DMS153 (cell line): ENCODE results near the gene MCAM.

ENCODE experiments used
- DNase-seq: peaks from one replicate; lab custom pipeline; 2025; lab: John Stamatoyannopoulos, UW

Gene MCAM, protein sequence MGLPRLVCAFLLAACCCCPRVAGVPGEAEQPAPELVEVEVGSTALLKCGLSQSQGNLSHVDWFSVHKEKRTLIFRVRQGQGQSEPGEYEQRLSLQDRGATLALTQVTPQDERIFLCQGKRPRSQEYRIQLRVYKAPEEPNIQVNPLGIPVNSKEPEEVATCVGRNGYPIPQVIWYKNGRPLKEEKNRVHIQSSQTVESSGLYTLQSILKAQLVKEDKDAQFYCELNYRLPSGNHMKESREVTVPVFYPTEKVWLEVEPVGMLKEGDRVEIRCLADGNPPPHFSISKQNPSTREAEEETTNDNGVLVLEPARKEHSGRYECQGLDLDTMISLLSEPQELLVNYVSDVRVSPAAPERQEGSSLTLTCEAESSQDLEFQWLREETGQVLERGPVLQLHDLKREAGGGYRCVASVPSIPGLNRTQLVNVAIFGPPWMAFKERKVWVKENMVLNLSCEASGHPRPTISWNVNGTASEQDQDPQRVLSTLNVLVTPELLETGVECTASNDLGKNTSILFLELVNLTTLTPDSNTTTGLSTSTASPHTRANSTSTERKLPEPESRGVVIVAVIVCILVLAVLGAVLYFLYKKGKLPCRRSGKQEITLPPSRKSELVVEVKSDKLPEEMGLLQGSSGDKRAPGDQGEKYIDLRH

DNA sequence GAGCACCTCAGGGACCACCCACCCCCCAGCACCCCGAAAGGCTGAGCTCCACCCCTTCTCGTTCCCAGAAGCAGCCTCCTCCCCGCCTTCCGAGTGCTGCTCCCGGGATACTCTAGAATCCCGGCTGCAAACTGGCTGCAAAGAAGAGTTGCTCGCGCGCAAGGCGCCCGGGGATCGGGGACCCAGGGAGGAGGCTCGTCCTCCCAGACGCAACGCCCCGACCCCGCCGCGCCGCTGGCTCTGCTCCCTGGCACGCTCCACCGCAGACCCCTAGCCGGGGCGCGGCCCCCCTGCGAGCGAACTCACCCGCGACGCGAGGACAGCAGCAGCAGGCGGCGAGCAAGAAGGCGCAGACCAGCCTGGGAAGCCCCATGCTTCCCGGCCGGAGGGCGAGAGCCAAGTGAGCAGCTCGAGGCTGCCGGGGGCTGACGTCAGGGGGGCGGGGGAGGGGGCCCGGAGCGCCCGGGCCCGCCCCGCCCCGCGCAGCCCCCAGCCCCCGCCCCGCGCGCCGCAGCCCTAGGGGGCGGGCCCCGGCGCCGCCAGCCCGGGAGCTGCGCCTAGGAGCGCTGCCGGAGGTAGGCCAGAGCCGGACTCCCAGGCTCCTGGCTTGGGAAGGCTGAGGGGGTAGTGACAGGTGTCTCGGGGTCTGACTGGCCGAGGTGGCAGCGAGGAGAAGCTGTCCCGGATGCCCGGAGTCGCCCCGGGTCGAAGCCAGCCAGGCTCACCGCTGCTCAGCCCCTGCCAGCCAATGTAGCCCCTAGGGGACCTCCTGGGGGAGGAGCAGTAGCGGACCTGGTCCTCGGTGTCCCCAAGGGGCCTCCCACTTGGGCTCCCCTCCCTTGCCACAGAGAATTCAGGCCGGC is at the start of gene MCAM:
TSS of gene MCAM (minus strand) at position 402 of the 863 bp plus-strand sequence. CDS start at position 373, 29 bp downstream.
- DNase-seq: no peak

DNA sequence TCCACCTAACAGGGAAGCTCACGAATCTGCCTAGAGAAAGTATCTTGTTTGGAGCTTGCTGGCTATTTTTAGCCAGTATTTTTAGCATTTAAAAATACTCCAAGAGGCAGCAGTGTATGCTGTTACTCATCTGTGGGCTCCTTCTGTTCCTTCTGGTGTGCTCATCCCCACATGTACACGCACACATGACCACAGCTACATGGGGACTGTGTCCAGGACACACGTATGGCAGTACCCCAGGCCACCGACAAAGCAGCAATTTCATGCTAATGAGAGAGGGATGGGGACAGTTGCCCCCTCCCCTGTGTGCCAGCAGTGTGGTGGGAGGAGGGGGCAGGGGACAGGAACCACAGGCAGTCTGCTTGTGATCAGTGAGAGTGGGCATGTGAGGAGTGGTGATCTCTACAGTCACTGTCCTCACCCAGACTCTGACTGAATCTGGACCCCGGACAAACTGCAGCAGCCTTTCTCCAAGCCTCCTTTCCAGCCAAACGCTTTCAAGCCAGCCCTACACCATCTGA is 48.2 kb upstream of the MCAM start:
- DNase-seq: no peak

DNA sequence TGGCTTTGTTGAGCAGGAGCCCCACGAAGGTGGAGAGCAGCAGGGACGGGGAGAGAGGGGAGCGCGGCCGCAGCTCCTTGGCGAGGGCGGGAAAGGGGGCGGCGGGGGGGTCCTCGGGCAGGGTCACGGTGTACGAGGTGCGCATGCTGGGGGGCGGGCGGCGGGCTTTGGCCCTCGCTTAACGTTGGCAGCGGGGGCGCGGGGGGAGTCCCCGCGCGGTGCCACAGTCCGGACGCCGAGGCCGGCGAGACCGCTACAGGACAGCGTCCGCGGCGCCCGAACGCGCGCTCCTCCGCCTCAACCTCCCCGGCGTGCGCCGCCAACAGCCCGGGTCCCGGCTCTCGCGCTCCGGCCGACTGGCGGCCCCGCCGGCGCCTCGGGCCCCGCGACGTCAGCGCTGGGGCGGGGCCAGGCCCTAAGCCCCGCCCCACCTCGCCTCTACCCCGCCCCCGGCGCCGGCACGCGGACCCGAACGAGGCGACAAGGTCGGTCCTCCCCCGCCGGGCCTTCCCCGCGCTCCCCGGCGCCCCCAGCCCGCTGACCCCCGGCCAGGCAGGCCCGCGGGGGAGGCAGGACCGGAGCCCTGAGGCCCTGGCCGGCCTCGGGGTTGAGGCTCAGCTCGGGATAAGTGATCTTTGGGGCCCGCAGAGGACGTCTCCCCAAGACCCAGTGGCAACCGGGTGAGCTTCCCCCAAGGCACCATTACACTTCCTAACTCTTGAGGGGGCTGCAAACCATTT is 47.1 kb upstream of the MCAM start:
- peak; percentile 12 for DNase-seq

DNA sequence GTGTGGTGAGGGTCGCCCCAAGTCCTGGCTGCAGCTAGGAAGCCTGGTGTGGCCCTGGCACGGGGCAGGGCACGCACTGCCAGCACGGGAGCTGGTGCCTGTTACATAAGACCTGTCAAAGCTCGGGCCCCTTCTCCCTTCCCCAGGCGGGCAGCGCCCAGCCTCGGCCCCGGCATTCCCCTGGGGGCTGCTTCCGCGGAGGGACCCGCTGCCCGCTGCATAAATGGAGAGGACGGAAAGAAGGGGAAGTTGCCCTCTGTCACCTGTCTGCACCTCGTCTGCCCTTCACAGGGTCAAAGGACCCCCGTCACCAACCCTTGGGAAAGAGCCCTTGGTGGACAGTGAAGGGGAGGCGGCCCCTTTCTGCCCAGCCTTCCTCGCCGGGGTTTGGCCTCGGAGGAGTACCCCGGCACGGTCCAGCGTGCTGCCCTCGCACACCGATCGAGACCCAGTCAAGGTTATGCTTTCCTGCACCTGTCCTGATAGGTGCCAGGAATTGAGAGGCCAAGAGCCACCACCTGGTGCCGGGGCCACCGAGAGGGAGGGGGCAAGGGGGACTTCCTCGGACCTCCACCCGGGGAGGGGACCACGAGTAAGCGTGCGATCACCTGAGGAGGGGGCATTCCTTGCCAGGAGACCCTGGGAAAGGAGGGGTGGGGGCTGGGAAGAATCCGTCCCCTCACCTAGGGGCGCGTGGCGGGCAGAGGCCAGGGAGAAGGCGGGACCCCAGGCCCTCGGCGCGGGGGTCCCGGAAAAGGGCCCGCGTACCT is 46.3 kb upstream of the MCAM start:
- DNase-seq: no peak

DNA sequence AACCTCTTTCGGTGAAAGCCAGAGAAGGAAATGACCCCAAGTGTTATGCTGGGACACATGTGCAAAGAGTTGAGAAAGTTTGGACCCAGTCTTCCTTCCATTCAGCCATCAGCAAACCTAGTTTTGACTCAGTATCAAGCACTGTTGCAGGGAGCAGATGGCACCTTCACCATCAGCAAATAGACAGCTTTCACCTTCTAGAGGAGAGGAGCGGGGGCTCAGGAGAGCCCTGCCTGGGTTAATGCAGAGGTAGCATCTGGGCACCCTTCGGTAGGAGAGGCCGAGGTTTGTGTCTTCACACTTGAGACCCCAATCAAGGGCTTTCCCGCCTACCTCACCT is 45.8 kb upstream of the MCAM start:
- no peak for DNase-seq

DNA sequence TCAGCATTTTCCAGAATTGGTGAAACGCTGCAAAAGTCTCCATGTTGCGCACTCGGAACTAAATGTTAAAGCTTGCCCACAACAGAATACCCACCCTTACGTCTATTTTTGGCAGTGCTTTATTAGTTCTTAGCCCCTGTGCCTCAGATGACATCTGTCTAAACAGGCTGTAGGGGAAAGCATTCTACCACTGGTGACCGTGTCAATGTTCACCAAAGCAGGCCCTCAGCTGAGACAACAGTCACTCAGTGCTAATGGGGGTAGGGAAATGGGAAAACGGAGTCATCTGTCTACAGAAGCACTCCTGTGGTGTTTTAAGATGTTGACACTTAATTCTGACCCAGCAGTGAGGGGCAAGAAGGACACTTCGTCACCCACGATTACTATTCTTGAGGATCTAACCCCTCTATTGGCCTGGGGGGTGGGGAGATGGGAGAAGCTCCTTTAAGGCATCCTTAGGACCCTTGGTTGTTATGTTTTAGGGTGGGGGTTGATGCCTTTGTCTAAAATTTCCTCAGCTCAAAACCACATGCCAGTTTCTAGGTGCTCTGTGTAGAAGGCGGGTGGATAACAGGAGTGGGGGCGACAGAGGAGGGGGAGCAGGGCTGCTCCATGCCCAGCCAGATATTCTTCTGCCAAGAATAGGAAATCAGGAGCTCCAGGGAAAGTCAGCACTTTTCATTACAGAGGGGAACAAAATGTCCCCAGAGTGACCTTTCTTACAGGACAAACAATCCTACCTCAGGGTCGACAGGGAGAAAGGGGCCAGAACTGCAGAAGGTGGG is 45.2 kb upstream of the MCAM start:
- no peak for DNase-seq

DNA sequence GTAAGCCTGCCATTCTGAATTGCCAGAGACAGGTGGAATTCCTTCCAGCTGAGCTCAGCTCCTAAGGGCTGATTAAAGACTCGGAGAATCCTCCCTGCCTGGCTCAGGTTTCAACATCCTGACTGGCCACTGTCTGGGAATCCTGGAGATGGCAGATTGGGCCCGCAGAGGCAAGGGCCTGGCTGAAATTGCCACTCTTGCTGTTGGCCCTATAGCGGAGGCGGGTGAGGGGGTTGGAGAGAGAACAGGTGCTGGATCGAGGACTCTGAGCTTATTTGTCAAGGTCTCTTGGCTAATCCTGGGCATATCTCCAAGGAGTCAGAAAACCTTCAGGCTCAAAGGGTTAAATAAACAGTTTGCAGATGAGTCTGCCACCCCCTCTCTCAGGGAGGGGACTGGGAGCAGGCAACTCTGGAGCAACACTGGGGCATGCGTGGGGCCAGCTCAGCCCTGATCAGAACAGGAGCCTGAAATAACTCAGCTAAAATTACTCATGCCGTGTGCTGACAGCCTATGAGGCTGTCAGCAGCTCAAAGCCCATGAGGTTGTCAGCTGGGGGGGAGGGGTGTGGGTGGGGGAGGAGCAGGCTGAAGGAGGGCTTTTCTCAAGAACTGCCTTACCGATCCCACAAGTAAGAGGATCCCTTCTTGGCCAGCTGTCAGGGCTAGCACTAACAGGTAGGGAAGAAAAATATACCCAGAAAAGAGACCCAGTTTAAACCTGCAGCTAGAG is 44.3 kb upstream of the MCAM start:
- DNase-seq: no peak

DNA sequence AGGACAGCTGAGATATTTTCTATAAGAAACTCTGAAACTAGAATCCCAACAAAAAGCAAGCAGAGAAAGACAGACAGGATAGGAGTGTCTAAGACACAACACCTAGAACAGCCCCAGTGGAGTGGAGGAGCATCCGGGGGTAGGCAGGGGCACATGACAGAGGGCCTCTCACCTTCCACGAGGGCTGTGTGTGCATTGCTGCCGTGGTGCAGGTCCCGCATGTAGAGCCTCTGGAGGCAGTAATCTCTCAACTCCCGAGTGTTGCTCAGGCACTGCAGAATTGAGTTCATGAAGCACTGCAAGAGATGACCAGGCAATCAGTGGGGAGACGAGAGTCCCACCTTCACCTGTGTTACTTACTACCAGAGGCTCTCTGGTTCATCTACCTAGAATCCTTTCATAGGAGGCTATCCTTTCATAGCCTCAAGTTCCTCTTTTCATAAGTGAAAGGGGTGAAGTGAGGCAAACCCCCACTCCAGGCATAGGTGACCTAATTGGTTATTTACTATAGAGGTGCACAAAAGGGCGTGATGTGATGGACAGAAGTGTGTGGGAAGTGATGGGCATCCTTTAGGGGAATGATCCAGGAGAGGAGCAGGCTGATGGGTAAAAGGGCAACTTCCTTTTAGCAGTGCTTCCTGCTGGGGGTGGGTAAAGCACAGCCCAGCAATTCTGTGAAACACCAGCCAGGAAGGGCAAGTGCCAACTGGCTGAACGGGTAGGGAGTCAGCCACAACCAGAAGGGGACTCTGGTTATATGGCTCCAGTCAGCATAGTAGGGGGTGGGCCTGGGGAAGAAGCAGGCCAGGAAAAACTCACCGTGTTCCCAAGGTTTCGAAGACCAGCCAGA is 42.7 kb upstream of the MCAM start:
- no peak for DNase-seq

DNA sequence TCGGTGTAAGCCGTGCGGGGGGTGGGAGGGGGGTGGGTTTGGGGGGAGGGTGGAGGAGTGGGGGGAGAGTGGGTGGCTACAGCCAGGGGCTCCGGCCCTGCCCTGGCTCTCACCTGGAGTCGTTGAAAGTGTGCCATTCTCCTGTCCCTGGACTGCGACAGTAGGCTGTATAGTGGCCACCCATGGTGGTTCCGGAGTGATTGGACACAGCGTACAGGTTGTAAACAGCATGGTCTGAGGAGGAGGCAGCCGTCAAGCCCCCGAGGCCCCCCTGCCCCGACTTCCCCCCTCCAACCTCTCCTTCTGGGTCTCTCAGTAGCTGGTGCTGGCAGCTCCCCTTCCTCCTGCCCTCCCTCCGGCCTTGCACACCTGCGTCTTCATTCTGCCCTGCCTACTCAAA is 40.1 kb upstream of the MCAM start:
- DNase-seq: no peak

DNA sequence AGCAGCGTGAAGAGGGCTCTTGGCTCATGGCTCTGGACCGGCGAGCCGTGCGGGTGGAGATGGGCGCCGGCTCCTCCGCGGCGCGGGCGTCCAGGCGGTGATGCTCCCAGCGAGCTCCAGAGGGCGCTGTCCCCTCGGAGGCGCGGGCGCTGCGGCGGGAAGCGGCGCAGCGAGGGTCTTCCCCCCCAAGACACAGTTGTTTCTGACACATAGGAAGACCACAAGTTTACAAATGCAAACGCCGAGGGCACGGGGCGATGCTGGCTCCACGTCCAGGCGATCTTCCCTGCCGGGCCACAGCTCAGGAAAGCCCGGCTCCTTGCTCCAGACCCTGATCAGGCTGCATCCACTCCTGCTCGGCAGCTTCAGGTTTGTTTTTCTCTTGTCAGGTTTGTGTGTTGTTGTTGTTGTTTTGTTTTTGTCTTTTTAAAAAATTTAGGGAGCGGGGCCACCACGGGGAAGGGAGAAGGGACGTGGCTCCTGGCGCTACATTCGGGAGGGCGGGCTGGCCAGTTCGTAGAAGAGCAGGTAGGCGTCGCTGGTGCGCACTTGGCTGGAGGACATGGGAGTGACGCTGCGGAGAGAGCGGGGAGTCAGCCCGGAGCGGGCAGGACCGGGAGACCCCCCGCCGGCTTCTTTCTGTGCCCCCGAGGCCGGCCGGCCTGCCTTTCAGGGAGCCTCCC is 39.6 kb upstream of the MCAM start:
- DNase-seq: no peak

DNA sequence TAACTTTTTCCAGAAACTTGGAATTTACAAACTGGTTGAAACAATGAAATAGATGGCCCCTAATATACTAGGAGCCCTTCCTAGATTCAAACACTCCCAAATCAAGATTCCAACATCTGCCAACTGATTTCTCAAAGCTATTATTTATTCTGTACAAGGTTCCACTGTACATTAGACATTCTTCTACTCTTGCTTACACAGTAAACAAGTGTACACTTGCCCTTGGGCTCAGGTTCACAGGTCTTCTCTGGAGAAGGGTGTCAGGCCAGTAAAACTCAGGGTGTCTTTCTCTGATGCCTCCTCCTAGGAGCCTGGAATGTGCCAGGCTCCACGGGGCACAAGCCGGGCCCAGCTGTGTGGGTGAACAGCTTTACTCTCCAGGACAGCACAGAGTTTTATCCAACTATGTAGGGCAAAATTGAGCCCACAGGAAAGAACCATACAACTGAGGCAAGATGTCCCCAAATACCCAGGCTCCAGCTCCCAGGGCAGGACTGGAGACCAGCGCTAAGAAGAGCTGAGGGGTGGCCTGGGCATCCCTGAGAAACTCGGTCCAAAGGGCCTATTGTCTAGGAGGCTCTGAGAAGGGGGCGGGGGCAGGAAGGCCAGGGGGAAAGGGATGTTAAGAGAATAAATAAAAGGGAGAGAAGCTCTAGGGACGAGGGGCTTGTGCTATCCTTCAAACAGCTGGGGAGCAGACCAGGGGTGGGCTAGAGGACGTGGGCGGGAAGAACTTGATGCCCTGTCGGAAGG is 38.3 kb upstream of the MCAM start:
- no peak for DNase-seq

DNA sequence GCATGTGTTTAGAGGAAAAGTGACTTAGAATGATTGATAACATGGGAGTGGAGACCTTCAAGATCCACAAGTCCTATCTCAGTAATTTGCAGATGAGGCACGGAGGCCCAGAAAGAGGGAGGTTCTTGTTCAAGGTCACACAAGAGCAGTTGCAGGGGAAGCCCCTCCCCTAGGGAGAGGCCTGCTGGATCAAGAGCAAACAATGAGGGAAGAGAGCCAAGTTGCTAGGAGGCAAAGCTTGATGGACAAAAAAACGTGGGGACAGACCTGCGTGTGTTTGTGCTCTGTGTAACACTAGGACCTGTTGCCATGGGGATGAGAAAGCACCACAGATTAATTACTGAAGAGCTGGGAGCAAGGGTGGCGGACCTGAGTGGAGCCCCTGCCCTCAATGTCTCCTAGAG is 35.9 kb upstream of the MCAM start:
- peak; percentile 87 for DNase-seq

DNA sequence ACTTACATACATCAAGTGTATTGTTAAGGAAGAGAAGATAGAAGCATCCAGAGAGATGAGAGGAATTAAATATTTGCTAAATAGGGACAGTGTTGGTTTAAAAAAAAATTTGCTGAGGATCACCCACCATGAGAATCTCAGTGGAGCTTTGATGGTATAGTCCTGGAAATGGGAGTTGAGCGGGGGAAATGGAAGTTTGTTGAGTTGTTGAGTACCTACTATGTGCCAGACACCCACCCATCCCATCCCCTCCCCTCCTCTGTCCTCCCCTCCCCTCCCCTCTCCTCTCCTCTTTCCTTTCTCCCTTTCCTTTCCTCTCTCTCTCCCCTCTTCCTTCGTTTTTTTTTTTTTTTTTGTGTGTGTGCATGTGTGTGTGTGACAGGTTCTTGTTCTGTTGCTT is 34.3 kb upstream of the MCAM start:
- no peak for DNase-seq

DNA sequence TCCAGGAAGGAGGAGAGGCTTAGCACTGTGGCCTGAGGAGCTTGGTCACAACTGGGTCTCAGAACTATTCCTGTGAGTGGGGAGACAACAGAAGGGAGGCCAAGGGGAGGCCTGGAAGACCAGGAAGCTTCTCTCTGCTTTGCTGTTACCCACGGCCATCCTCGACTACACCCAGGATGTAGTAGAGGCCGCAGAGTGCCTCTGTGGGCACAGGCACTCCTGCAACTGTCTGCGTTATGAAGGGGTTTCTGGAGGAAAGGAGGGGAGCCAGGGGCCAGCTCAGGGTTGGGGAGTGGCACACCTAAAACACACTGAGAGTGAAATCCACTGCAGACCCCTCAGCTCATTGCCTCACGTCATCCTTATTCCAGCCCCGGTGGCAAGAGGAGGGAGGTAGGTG is 33.4 kb upstream of the MCAM start:
- DNase-seq: no peak

DNA sequence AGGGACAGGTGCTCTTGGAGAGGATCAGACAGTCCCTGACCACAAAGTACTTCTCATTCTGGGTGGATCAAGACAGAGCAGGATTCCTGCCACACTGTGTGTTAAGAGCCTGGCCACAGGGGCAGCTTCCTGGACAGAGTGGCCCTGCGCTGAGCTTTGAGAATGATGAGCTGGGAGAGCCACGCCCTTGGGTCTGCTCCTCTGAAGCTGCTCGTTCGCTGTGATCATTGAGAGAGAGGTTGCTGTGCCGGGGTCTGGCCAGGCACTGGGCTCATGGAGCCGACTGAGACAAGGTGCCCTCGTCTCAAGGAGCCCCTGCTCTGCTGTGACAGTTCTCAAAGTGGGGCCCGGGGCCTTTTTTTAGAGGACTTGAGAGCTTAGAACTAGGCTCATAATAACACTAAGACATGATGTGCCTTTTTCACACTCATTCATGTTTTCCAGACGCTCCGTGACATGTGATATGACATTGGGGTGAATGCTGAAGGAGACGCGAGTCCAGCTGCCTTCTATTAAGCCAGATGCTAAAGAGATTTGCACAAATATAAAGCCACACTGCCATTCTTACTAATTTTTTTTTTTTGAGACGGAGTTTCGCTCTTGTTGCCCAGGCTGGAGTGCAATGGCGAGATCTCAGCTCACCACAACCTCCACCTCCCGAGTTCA is 31.1 kb upstream of the MCAM start:
- no peak for DNase-seq

DNA sequence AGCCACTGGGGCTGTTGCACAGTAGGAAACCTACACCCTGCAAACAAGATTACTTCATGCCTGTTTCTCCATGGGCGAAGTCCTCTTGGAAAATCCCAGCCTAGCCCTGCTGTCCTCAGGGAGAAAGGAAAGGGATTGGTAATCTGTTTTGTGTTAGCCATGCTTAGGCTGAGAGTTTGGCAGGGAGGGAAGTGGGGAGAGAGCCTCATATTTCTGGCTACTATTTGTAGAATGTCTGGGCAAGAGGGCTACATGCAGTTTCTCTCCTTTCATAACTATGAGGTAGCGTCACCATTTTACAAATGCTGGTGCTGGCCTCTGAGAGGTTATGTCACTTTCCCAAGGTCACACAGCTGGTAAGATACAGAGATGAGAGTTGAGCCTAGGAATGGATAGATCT is 30.3 kb upstream of the MCAM start:
- DNase-seq: no peak

DNA sequence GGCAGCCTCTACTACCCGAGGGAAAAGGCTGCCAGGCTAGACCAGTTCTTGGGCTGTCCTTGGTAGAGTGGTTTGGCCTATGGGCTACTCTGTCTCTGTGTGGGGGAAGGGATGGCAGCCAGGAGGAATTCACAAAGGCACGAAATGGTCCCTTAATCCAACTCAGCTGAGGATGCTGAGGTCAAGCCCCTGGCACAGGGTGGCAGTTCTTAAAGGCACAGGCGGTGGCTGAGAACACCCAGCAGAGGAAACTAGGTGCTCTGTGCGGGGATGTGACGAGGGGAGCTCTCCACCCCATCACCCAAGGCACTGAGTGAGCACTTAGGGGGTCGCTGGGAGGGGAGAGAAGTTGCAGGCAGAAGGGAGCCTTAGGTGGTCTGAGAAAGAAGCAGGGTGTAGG is 29.7 kb upstream of the MCAM start, which contains the start of gene MFRP:
TSS of gene MFRP (minus strand) at position 101 of the 400 bp plus-strand sequence. CDS start 192 bp downstream, outside the sequence.
- DNase-seq: no peak
